H9 (cell line): ENCODE data around the gene SALL3. TPM values are rescaled to one million over a fixed set of nuclear protein-coding genes. Genes with fewer than 3 reads are reported as not detected.

ENCODE experiments used
- DNase-seq: peaks from one replicate; pipeline ENCODE4 v3.0.0-alpha.2; 2017
- H2AFZ ChIP-seq: one replicate; pipeline ENCODE4 v1.6.1; 2013; ENCODE audit warnings: mild to moderate bottlenecking, low read length, control low read depth, moderate library complexity
- H2AK5ac ChIP-seq: 2 replicates; pipeline ENCODE4 v1.6.1; 2013; ENCODE audit warnings: low read length, control low read depth, mixed read lengths; ENCODE audit not compliant: insufficient read length
- H2BK120ac ChIP-seq: one replicate; pipeline ENCODE4 v1.6.1; 2013; ENCODE audit warnings: low read depth, mild to moderate bottlenecking, low read length, control low read depth, inconsistent platforms; ENCODE audit not compliant: poor library complexity, severe bottlenecking
- H2BK12ac ChIP-seq: 2 replicates; pipeline ENCODE4 v1.6.1; 2013; ENCODE audit warnings: low read length, control low read depth, mixed read lengths, low read depth; ENCODE audit not compliant: insufficient read length
- H2BK15ac ChIP-seq: 2 replicates; pipeline ENCODE4 v1.6.1; 2013; ENCODE audit warnings: low read depth, low read length, control low read depth
- H2BK20ac ChIP-seq: one replicate; pipeline ENCODE4 v1.6.1; 2013; ENCODE audit warnings: low read depth, mild to moderate bottlenecking, low read length, control low read depth, inconsistent platforms; ENCODE audit not compliant: poor library complexity, severe bottlenecking
- H2BK5ac ChIP-seq: 2 replicates; pipeline ENCODE4 v1.6.1; 2013; ENCODE audit warnings: low read length, control low read depth, mixed read lengths; ENCODE audit not compliant: insufficient read length
- H3K14ac ChIP-seq: 2 replicates; pipeline ENCODE4 v1.6.1; 2013; ENCODE audit warnings: low read length, control low read depth; ENCODE audit not compliant: insufficient read depth
- H3K18ac ChIP-seq: 2 replicates; pipeline ENCODE4 v1.6.1; 2013; ENCODE audit warnings: low read depth, mild to moderate bottlenecking, mixed read lengths, low read length, control low read depth; ENCODE audit not compliant: insufficient read length
- H3K23ac ChIP-seq: 2 replicates; pipeline ENCODE4 v1.6.1; 2013; ENCODE audit warnings: low read length, control low read depth, mixed read lengths, low read depth; ENCODE audit not compliant: insufficient read length
- H3K23me2 ChIP-seq: 2 replicates; pipeline ENCODE4 v1.6.1; 2013; ENCODE audit warnings: low read depth, mild to moderate bottlenecking, mixed read lengths, low read length, control low read depth; ENCODE audit not compliant: insufficient read length, poor library complexity, severe bottlenecking
- H3K27ac ChIP-seq: 2 replicates; pipeline ENCODE4 v1.5.1; 2013; ENCODE audit warnings: low read length, control low read depth, mixed read lengths, low read depth; ENCODE audit not compliant: insufficient read length
- H3K27me3 ChIP-seq: 2 replicates; pipeline ENCODE4 v1.6.1; 2013; ENCODE audit warnings: low read length, control low read depth, inconsistent platforms; ENCODE audit not compliant: insufficient read depth
- H3K4ac ChIP-seq: 2 replicates; pipeline ENCODE4 v1.6.1; 2013; ENCODE audit warnings: low read depth, mild to moderate bottlenecking, control low read depth, inconsistent platforms, low read length, moderate library complexity
- H3K4me1 ChIP-seq: 2 replicates; pipeline ENCODE4 v1.6.1; 2013; ENCODE audit warnings: low read length, control low read depth, inconsistent platforms; ENCODE audit not compliant: insufficient read depth
- H3K4me2 ChIP-seq: 2 replicates; pipeline ENCODE4 v1.6.1; 2013; ENCODE audit warnings: low read length, control low read depth, mixed read lengths; ENCODE audit not compliant: insufficient read length, insufficient read depth
- H3K56ac ChIP-seq: 2 replicates; pipeline ENCODE4 v1.6.1; 2013; ENCODE audit warnings: low read depth, mild to moderate bottlenecking, mixed read lengths, low read length, control low read depth; ENCODE audit not compliant: insufficient read length
- H3K79me1 ChIP-seq: 2 replicates; pipeline ENCODE4 v1.6.1; 2013; ENCODE audit warnings: low read depth, mild to moderate bottlenecking, moderate library complexity, low read length, control low read depth, inconsistent platforms; ENCODE audit not compliant: insufficient read depth, poor library complexity, severe bottlenecking
- H3K79me2 ChIP-seq: 2 replicates; pipeline ENCODE4 v1.6.1; 2013; ENCODE audit warnings: low read length, control low read depth, inconsistent platforms; ENCODE audit not compliant: insufficient read depth
- H3K9ac ChIP-seq: 2 replicates; pipeline ENCODE4 v1.6.1; 2013; ENCODE audit warnings: low read length, control low read depth, mixed read lengths; ENCODE audit not compliant: insufficient read length; ENCODE audit errors: extremely low read depth
- H3K9me3 ChIP-seq: one replicate; pipeline ENCODE4 v1.6.1; 2013; ENCODE audit warnings: low read depth, low read length, inconsistent platforms; ENCODE audit not compliant: control insufficient read depth
- H3T11ph ChIP-seq: one replicate; pipeline ENCODE4 v1.6.1; 2013; ENCODE audit warnings: mild to moderate bottlenecking, low read length, control low read depth, inconsistent platforms
- H4K20me1 ChIP-seq: one replicate; pipeline ENCODE4 v1.6.1; 2013; ENCODE audit not compliant: control insufficient read depth, insufficient read length, insufficient read depth
- H4K5ac ChIP-seq: 2 replicates; pipeline ENCODE4 v1.6.1; 2013; ENCODE audit warnings: low read depth, mild to moderate bottlenecking, mixed read lengths, low read length, control low read depth; ENCODE audit not compliant: insufficient read length
- H4K8ac ChIP-seq: replicated peaks from 2 replicates; pipeline ENCODE4 v1.6.1; 2013; ENCODE audit warnings: low read length, control low read depth, mixed read lengths, low read depth; ENCODE audit not compliant: insufficient read length
- H4K91ac ChIP-seq: 2 replicates; pipeline ENCODE4 v1.6.1; 2013; ENCODE audit warnings: low read depth, mild to moderate bottlenecking, moderate library complexity, mixed read lengths, low read length, control low read depth; ENCODE audit not compliant: insufficient read length
- H3K27ac Mint-ChIP-seq, 3 experiments: 2 replicates in 2 of 3; 3 replicates in 1 of 3; pipeline ENCODE4 v1.8.0; 2020 to 2021; ENCODE audit warnings: mixed read lengths in 3 of 3, mild to moderate bottlenecking in 1 of 3, moderate library complexity in 1 of 3
- H3K27me3 Mint-ChIP-seq: 2 replicates; pipeline ENCODE4 v1.8.0; 2021; ENCODE audit warnings: low read depth, mild to moderate bottlenecking, moderate library complexity, mixed read lengths
- H3K36me3 Mint-ChIP-seq, 3 experiments: 2 replicates in 2 of 3; 3 replicates in 1 of 3; pipeline ENCODE4 v1.8.0; 2020 to 2021; ENCODE audit warnings: low read depth in 3 of 3, mixed read lengths in 3 of 3; ENCODE audit not compliant: insufficient read depth in 1 of 3
- H3K4me1 Mint-ChIP-seq, 2 experiments: 2 replicates each; pipeline ENCODE4 v1.8.0; 2020; ENCODE audit warnings: mixed read lengths in 2 of 2
- H3K4me3 Mint-ChIP-seq, 2 experiments: 2 replicates in 1 of 2; 3 replicates in 1 of 2; pipeline ENCODE4 v1.8.0; 2020 to 2021; ENCODE audit warnings: mild to moderate bottlenecking in 2 of 2, mixed read lengths in 2 of 2, moderate library complexity in 1 of 2
- H3K9me3 Mint-ChIP-seq, 2 experiments: 2 replicates in 1 of 2; 3 replicates in 1 of 2; pipeline ENCODE4 v1.8.0; 2020; ENCODE audit warnings: mild to moderate bottlenecking in 2 of 2, mixed read lengths in 2 of 2, moderate library complexity in 1 of 2
- WGBS: extraction: QIAGEN DNeasy Blood & Tissue Kit; methylation state at CpG from one replicate; pipeline ENCODE4 v1.1.7; 2013; ENCODE audit warnings: missing lambda C conversion rate, low lambda C conversion rate, mixed read lengths; ENCODE audit not compliant: insufficient read length; ENCODE audit errors: extremely low coverage; 5-methylcytosine and 5-hydroxymethylcytosine counted together
- total RNA-seq: library from RNA; stranded (reverse); gene quantifications from 2 replicates; pipeline ENCODE4 v1.2.1, GENCODE V29; 2021
- TF ChIP-seq, protein P1 (sequence below): fragments of 200-600 bp; sonication (generic); conservative IDR thresholded peaks from 3 replicates; pipeline ENCODE4 v1.8.0; 2021; ENCODE audit warnings: antibody characterized with exemption, mild to moderate bottlenecking

SALL3 gene
- total RNA-seq, 1 experiment from 2014 or later: 52.4 TPM

DNA sequence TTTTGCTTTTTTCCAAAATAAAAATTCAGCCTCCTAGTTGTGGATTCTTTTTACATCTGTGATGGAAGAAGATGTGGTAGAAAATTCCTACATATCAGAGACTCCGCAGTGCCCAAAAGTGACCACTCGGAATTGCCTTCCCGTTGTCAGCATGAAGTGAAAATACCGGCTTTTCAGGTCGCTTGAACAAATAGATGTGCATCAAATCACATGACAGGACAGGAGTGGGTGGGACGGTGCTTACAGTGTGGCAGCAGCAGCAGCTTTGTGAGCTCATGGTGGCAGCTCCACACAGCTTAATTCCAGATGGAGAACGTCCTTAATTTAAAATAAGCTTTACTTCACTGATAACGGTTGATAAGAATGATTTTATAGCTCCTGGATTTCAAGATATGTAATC, 20.3 kb downstream of the SALL3 start:
- H3K23me2 ChIP-seq: no peaks in the 10 kb centered on the region
- H3K4me1 Mint-ChIP-seq: peaks cover 3 to 6% of the 10 kb centered on the region in 2 experiments; a peak in 2 of 4 replicates
- H4K8ac ChIP-seq: no peak overlapping the region
- H3K79me1 ChIP-seq: no peaks in the 10 kb centered on the region
- no peak overlapping the region for H3T11ph ChIP-seq
- H3K27me3 ChIP-seq: no peaks in the 10 kb centered on the region
- no peak overlapping the region for H3K4ac ChIP-seq
- WGBS: no CpG with 5 or more reads among the region's 8 CpGs
- no peak overlapping the region for H3K9ac ChIP-seq
- no peak overlapping the region for H3K56ac ChIP-seq
- no peak for DNase-seq
- H2BK5ac ChIP-seq: no peak overlapping the region
- no peak overlapping the region for H3K4me3 Mint-ChIP-seq
- H3K36me3 Mint-ChIP-seq: peaks cover 35 to 68% (median 68%) of the 10 kb centered on the region in 3 experiments
- H3K27ac ChIP-seq: no peak overlapping the region
- H3K9me3 ChIP-seq: no peaks in the 10 kb centered on the region
- H3K79me2 ChIP-seq: no peaks in the 10 kb centered on the region; the same call in 1 of the 2 replicates
- H3K4me2 ChIP-seq: no peak overlapping the region
- no peak overlapping the region for H2BK120ac ChIP-seq
- no peaks in the 10 kb centered on the region for H4K20me1 ChIP-seq
- H3K27ac Mint-ChIP-seq: peak overlapping the region in 1 of 3 experiments; percentile 60; a peak in 1 of 7 replicates
- no peak overlapping the region for H3K23ac ChIP-seq
- H3K14ac ChIP-seq: no peak overlapping the region
- H3K9me3 Mint-ChIP-seq: no peaks in the 10 kb centered on the region
- no peak overlapping the region for H2BK20ac ChIP-seq
- TF ChIP-seq, protein P1, sequence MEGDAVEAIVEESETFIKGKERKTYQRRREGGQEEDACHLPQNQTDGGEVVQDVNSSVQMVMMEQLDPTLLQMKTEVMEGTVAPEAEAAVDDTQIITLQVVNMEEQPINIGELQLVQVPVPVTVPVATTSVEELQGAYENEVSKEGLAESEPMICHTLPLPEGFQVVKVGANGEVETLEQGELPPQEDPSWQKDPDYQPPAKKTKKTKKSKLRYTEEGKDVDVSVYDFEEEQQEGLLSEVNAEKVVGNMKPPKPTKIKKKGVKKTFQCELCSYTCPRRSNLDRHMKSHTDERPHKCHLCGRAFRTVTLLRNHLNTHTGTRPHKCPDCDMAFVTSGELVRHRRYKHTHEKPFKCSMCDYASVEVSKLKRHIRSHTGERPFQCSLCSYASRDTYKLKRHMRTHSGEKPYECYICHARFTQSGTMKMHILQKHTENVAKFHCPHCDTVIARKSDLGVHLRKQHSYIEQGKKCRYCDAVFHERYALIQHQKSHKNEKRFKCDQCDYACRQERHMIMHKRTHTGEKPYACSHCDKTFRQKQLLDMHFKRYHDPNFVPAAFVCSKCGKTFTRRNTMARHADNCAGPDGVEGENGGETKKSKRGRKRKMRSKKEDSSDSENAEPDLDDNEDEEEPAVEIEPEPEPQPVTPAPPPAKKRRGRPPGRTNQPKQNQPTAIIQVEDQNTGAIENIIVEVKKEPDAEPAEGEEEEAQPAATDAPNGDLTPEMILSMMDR: no peak
- no peak overlapping the region for H4K5ac ChIP-seq
- no peak overlapping the region for H2BK12ac ChIP-seq
- no peak overlapping the region for H2BK15ac ChIP-seq
- H3K4me1 ChIP-seq: no peaks in the 10 kb centered on the region
- no peaks in the 10 kb centered on the region for H3K27me3 Mint-ChIP-seq
- H2AFZ ChIP-seq: no peak overlapping the region
- no peak overlapping the region for H3K18ac ChIP-seq
- no peak overlapping the region for H2AK5ac ChIP-seq
- no peak overlapping the region for H4K91ac ChIP-seq
